Caki2 (cell line): ENCODE data around the gene CHCHD3. TPM values are rescaled to one million over a fixed set of nuclear protein-coding genes. Genes with fewer than 3 reads are reported as not detected.
"Not testable (repeated sequence)": the region's sequence is repeated elsewhere in the genome, so short reads cannot be mapped to it uniquely, and the experiment has no call there.

ENCODE experiments used
- DNase-seq: peaks from one replicate; pipeline ENCODE4 v3.0.0-alpha.2; 2015; ENCODE audit warnings: low read depth
- in situ Hi-C: cut with HindIII; loops from 2 replicates; pipeline ENCODE4 v1.10.0; 2016; ENCODE audit warnings: low sequenced_read_pairs, low pct_unique_long_range_greater_than_20kb, mixed read lengths
- total RNA-seq: library from RNA; depleted of rRNA; stranded (reverse); fragments of >200 nt; shearing (Covaris generic); gene quantifications from 2 replicates; pipeline ENCODE4 v1.2.3, GENCODE V29; 2014; ENCODE audit warnings: low replicate concordance

Gene CHCHD3
- total RNA-seq, 1 experiment from 2014 or later, result 124 TPM

DNA sequence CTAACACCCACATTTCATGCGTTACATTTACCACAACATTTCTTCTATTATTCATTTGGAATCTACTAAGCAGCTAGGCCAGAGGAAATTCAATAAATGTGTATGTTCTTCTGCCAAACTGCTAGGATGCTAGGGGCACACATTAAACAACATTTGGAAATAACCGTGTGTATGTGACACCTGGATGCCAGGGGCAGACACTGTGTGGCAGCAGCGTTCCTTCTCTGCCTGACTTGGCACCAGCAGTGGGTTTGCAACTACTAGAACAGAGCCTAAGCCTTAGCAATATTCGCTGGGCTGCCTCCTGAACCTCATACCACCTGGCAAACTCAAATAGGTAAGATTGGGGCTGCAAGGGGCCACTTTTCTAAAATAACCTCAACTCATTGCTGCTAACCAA is 182.1 kb downstream of the CHCHD3 start:
- no peak for DNase-seq
- in situ Hi-C loops, result no loop called here

DNA sequence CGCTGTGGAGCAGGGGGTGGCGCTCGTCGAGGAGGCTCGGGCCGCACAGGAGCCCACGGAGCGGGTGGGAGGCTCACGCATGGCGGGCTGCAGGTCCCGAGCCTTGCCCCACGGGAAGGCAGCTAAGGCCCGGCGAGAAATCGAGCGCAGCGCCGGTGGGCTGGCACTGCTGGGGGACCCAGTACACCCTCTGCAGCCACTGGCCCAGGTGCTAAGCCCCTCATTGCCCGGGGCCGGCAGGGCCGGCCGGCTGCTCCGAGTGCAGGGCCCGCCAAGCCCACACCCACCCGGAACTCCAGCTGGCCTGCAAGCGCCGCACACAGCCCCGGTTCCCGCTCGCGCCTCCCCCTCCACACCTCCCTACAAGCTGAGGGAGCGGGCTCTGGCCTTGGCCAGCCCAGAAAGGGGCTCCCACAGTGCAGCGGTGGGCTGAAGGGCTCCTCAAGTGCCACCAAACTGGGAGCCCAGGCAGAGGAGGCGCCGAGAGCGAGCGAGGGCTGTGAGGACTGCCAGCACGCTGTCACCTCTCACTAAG is 183.2 kb downstream of the CHCHD3 start:
- in situ Hi-C loops, result not testable (repeated sequence)

DNA sequence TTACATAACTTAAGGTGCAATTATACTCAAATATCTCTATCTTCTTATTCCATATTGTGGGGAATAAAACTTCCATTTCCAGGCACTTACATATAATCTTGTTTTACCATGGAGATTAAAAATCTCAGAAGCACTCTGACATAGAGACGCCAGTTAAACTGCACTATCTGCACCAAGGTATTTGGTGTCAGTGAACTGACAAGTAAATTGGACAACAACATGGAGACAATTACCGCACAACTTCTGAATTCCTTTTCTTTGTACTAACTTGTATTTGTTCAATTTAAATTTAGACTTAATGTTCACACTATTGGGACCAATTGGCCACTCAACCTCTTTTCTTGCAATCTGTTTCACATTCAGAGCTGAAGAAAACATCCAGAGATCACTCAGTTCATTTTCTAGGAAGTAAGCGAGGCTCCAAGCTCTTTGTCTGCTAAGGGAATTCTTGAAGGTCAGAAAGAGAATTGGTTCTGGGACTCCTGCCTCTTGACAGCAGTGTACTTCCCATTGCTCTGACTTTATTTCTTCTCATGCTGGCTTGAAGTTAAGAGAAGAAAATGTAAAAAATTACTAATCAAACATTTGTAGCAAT is 184.7 kb downstream of the CHCHD3 start:
- in situ Hi-C loops, result no loop called here
- no peak for DNase-seq

More for the DNA sequence above, 183.2 kb downstream of the CHCHD3 start:
- not testable (repeated sequence) for DNase-seq

DNA sequence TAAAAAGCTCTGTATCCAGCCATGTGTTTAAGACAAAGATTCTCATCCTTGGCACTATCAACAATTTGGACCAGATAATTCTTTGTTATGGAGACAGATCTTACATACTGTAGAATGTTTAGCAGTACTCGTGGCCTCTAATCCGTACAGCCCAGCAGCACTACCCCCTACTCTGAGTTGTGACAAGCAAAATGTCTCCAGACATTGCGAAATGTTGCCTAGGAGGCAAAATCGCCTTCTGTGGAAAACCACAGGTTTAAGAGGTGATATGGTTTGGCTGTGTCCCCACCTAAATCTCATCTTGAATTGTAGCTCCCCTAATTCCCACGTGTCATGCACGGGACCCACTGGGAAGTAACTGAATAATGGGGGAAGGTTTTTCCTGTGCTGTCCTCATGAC is 186.7 kb downstream of the CHCHD3 start:
- no peak for DNase-seq
- in situ Hi-C loops, result no loop called here

DNA sequence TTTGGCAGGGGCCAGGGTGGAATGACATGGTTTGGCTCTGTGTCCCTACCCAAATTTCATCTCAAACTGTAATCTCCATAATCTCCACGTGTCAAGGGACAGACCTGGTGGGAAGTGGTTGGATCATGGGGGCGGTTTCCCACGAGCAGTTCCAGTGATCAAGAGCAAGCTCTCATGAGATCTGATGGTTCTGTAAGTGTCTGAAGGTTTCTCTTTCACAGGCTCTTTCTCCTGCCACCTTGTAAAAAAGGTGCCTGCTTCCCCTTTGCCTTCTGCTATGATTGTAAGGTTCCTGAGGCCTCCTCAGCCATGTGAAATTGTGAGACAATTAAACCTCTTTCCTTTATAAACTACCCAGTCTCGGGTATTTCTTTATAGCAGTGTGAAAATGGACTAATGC is 188.3 kb downstream of the CHCHD3 start:
- in situ Hi-C loops, result no loop called here
- no peak for DNase-seq

DNA sequence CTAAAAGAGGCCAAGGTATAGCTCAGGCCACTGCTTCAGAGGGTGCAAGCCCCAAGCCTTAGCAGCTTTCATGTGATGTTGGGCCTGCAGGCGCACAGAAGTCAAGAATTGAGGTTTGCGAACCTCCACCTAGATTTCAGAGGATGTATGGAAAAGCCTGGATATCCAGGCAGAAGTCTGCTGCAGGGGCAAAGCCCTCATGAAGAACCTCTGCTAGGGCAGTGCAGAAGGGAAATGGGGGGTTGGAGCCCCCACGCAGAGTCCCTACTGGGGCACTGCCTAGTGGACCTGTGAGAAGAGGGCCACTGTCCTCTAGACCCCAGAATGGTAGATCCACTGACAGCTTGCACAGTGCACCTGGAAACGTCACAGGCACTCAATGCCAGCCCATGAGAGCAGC is 189.1 kb downstream of the CHCHD3 start:
- in situ Hi-C loops, result not testable (repeated sequence)

DNA sequence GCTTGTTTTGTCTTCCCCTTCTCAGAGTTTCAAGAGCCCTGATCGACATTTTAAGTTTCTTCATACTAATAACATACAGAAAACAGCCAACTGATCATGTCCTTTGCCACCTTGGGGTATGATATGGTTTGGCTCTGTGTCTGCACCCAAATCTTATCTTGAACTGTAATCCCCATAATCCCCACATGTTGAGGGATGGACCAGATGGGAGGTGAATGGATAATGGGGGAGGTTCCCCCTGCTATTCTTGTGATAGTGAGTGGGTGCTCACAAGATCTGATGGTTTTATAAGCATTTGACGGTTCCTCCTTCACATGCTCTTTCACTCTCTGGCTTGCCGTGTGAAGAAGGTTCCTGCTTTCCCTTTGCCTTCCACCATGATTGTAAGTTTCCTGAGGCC is 190.3 kb downstream of the CHCHD3 start:
- in situ Hi-C loops, result no loop called here
- DNase-seq, result no peak

More for the DNA sequence above, 189.1 kb downstream of the CHCHD3 start:
- DNase-seq, result not testable (repeated sequence)

DNA sequence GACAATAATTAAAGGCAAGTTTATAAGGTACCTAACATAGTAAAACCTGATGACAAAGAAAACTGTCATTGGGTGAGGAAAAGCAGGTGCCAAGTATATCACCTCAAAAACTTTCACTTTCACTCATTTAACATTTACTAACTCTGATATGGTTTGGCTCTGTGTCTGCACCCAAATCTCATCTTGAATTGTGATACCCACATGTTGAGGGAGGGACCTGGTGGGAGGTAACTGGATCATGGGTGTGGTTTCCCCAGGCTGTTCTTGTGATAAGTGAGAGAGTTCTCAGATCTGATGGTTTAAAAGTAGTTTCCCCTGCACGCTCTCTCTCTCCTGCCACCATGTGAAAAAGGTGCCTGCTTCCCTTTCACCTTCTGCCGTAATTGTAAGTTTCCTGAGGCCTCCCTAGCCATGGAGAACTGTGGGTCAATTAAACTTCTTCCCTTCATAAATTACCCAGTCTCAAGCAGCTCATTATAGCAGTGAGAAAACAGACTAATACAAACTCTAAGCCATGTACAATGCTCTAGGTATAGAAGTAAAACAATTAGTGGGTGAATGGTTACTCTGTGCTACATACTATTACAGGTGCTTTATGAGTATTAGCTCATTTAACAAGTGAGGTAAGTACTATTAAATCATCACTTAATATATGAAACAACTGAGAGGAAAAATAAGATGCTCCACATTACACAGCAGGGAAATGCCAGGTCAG is 199.0 kb downstream of the CHCHD3 start:
- in situ Hi-C loops, result no loop called here
- no peak for DNase-seq

DNA sequence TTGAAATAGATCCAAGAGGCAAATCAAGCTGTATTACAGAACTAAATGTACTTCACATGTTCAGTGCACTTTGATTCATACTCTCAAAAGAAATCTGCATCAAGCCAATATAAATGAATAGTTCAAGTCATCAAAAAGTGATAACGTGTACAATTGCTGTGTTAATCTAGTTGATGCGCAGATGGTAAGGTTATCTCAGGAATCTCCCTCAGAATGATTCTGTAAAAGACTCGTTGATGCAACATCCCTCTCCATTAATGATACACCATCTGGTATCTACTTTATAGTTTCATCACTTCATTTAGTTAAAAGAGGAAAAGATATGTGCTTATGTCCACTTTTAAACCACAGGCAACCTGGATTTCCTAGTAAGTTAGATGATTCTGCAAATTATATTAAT is 200.6 kb downstream of the CHCHD3 start:
- no peak for DNase-seq
- in situ Hi-C loops, result no loop called here

DNA sequence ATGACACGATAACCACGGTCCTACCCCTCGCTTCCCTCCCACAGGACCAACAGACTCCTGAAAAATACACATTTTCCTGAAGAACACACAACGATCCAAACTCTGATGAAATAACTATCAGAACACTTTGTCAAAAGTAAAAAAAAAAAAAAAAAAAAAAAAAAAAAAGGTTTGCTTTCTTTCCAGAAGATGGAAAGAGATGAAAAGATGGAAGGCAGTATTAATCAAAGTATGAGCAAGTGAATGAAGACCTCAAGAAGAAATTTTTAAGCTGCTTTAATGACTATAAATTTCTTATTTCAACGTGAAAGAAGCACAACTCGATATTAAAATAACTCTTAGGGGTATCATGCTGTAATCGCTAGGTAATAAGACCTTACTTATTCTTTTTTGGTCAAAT is 202.3 kb downstream of the CHCHD3 start:
- no peak for DNase-seq
- in situ Hi-C loops, result no loop called here

DNA sequence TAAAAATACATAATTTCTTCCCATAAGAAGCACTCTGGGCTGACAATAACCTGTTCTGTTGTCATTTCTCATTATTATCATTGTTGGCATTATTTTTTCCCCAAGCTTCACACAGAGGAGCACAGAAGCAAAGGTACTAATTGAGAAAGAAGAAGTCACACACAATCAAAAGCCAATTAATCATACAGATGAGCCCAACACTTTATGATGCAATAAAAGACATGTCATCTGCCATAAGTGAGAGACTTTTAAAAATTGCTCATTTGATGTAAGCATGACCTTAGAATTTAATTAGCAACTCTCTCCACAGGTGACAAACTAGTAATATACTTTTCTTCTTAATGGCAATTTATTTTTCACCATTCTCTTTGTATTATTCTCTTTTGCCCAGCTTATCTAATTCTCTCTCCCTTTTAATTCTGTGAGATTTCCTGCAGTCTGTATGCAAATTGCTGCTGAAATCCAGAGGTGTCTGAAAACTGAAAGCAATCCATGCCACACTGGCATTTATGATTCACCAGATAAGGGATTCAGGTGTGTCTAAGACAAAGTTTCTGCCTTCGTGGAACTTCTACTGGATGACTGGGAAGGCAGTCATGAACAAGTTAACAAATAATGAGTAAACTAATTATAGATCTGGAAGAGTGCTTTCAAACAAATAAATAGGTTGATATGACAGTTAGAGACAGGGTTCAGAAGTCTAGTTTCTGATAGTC is 203.5 kb downstream of the CHCHD3 start:
- DNase-seq, result no peak
- in situ Hi-C loops, result no loop called here

DNA sequence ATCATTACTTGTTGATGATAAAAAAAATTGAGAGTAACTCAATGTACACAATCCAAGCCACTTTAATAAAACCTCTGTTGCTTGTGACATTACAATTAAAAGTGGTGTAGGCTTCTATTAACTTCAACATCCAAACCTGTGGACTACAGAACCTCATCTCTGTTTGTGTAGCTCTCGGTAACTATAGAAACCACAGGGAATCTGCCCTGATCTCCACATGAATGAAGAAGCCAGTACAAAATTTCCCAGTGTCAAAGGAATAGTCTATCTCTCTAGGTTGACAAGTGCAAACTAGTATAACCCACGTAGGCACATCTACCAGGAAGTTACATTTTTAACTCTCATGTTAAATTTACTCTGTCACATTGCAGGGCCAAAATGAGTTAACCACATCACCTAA is 204.3 kb downstream of the CHCHD3 start:
- no peak for DNase-seq
- in situ Hi-C loops, result no loop called here

DNA sequence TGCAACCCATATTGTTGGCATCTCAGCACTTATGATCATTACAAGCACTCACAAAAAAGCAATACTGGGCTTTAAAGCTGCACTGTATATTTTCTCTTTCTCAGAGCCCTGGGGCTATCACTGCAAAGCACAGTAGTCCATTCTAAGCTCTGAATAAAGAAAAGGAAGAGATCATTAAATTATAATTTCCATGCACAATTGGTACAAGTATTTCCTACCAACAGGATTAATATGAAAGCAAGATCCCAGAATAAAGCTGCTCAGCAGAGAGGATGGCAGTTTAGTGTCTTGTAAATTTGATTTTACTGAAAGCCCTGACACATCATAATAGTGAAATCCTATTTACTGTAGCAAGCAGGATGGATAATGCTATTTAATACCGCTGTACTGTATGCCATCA is 205.3 kb downstream of the CHCHD3 start:
- DNase-seq, result no peak
- in situ Hi-C loops, result no loop called here

DNA sequence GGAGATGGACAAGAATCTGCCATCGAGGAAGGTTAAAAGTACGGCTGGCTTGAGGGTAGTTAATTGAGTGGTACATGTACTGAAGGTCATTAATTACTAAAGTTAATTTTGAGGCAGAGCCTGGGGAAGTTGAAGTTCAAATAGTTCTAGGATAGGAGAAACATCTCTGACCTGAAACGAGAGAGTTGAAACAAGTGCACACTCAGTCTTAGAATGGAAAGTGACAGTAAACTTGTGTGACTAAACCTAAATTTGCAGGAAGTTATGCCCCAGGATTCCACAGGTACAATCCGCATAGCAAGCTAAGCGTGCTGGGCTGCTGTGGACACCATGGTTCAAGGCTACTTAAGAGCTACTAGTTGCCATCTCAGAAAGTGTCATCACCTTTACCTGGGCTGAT is 209.9 kb downstream of the CHCHD3 start:
- DNase-seq, result no peak
- in situ Hi-C loops, result no loop called here

DNA sequence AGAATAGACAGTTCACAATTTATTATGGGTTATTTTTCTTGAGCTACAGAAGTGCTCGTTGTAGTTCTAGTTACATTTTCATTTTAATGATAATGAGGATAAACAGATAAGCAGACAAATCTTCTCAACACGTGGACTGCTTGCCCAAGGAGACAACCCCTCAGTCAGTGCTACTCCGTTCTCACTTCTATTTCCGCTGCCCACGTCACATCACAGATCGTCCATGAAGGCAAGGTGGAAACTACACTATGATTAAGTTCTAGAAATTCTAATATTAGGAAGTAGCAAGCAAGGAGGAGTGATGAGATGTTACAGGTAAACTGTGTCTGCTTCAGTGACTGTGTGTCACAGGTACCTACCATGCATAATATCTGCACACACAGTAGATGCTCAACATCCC is 210.5 kb downstream of the CHCHD3 start:
- no peak for DNase-seq

DNA sequence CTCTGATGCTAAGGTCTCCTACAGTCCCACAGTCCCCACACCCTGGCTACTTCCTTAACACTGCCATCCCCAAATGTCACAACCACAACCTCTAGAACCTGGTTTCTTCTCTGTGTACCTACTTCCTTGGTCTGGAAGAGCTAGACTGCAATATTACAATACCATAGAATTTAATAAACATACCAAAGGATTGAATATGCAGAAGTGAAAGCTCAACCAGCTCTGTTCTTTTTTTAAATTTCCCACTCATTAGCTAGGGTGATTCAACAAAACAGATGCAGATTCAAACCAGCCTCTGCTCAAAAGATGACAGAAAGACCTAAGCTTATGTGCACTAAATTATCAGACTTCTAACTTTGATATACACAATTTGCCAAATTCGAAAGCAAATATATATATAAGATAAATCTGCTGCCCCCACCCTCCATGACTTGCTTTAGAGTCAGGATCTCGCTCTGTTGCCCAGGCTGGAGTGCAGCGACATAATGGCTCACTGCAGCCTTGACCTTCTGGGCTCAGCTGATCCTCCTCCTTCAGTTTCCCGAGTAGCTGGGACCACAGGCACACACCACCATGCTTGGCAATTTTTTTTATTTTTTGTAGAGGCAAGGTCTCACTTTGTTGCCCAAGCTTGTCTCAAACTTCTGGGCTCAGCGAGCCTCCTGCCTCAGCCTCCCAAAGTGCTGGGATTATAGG is 212.6 kb downstream of the CHCHD3 start:
- in situ Hi-C loops, result no loop called here
- DNase-seq, result no peak

More for the DNA sequence above, 210.5 kb downstream of the CHCHD3 start:
- in situ Hi-C loops, result no loop called here

DNA sequence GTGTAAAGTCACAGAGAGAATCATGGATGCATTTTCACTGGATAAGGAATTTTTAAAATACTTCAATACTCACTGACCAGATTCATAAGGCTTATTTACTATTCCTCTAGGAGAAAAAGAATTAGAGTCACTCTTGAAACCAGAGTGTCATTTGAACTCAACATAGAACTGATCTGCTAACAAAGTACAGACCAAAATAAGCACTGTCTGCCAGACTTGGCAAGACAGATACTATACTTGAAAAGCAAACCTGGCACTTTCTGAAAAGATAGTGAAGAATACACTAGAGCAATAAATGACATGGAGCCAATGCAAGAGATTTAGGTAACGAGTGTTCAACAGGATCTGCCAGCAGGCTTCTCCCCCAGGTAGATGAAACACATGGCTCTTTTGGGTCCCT is 215.3 kb downstream of the CHCHD3 start:
- in situ Hi-C loops, result no loop called here
- DNase-seq, result no peak

DNA sequence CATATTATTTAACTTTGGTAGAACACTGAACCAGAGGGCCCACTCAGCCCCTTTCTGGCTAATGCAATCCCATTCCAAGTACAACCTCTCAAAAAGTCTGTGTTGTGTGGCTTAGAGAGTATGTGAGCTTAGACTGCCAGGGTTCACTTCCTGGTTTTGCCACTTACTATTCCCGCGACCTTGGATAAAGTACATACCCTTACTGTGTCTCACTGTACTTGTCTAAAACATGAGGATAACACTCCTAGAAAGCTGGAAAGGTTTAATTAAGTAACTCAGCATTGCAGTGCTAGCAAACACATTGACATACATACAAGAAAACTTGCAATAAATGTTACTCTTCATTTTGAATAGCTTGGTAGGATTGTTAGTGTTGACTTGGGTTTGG is 215.8 kb downstream of the CHCHD3 start:
- in situ Hi-C loops, result no loop called here

More for the DNA sequence above, 215.8 kb downstream of the CHCHD3 start:
- no peak for DNase-seq
